Hepatocyte (in vitro differentiated cells): Measurements from ENCODE around the gene FUT9.

Source experiments
- EZH2 ChIP-seq: fragments of 200-600 bp; sonication (generic); IDR thresholded peaks from 2 replicates; pipeline ENCODE4 v1.6.1; 2016; ENCODE audit warnings: antibody characterized with exemption, mild to moderate bottlenecking, borderline replicate concordance
- TF ChIP-seq, protein P1 (sequence below): fragments of 200-600 bp; sonication (generic); IDR thresholded peaks from 2 replicates; pipeline ENCODE4 v1.5.1; 2016; ENCODE audit warnings: antibody characterized with exemption, mild to moderate bottlenecking; ENCODE audit not compliant: poor library complexity

DNA sequence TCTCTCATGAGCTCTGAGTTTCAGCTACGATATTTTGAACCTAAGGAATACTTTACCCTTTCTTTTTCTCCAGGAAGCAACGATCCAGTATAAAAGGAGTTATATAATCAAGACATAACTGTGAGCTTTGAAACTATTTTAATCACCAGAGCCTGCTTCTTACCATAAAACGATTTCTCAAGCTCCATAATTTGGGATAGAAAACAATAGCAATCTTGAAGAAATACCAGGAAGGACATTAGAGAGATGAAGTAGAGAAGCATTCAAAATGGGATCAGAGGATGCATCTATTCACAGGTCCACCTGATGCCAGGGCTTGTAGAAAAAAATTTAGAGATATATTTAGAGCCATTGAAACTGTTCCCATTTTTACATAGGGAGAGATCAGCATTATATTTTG lies 135.9 kb downstream of the FUT9 start:
- TF ChIP-seq, protein P1, sequence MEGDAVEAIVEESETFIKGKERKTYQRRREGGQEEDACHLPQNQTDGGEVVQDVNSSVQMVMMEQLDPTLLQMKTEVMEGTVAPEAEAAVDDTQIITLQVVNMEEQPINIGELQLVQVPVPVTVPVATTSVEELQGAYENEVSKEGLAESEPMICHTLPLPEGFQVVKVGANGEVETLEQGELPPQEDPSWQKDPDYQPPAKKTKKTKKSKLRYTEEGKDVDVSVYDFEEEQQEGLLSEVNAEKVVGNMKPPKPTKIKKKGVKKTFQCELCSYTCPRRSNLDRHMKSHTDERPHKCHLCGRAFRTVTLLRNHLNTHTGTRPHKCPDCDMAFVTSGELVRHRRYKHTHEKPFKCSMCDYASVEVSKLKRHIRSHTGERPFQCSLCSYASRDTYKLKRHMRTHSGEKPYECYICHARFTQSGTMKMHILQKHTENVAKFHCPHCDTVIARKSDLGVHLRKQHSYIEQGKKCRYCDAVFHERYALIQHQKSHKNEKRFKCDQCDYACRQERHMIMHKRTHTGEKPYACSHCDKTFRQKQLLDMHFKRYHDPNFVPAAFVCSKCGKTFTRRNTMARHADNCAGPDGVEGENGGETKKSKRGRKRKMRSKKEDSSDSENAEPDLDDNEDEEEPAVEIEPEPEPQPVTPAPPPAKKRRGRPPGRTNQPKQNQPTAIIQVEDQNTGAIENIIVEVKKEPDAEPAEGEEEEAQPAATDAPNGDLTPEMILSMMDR: no peak
- TF ChIP-seq EZH2: no peak
